ENCODE results near the gene MINDY4B.
"Not testable (repeated sequence)": the region's sequence is repeated elsewhere in the genome, so short reads cannot be mapped to it uniquely, and the experiment has no call there.

MINDY4B gene

GRCh38 chr3:150871192-150871591 is 34.0 kb downstream of the MINDY4B start:
- no peaks in the 10 kb centered on the region for H3K4me1 ChIP-seq (ENCODE audit: insufficient read depth, insufficient read length)
- no peak for TF ChIP-seq SUZ12 (IDR thresholded peaks at IDR 0.05; ENCODE audit: extremely low read depth, insufficient read depth, insufficient read length)
- TF ChIP-seq ZNF274 (IDR thresholded peaks at IDR 0.05; ENCODE audit: low read depth, low read length): no peak
- no peak for TF ChIP-seq YY1 (IDR thresholded peaks at IDR 0.05; ENCODE audit: insufficient read depth, insufficient read length)
- H3K9me3 ChIP-seq (ENCODE audit: insufficient read depth, low read length): no peaks in the 10 kb centered on the region
- no peak for DNase-seq (ENCODE audit: low read depth, low spot score)
- no peak overlapping the region for H3K4me3 ChIP-seq (ENCODE audit: insufficient read length, low read depth)
- no peaks in the 10 kb centered on the region for H3K27me3 ChIP-seq (ENCODE audit: insufficient read depth, insufficient read length)
- no peak overlapping the region for H3K9ac ChIP-seq (ENCODE audit: insufficient read length, low read depth)
- H3K36me3 ChIP-seq (ENCODE audit: insufficient read depth, insufficient read length, low read length): no peaks in the 10 kb centered on the region

GRCh38 chr3:150870406-150870805 is 34.8 kb downstream of the MINDY4B start:
- H3K4me3 ChIP-seq (ENCODE audit: insufficient read length, low read depth): no peak overlapping the region

GRCh38 chr3:150868282-150868681 is 37.0 kb downstream of the MINDY4B start:
- Histone ChIP-seq H3K4me1 (ENCODE audit: insufficient read depth, insufficient read length) (no peaks in the 10 kb centered on the region), H3K4me3 (ENCODE audit: insufficient read length, low read depth) (no peak overlapping the region), H3K36me3 (ENCODE audit: insufficient read depth, insufficient read length, low read length) (no peaks in the 10 kb centered on the region), H3K9me3 (ENCODE audit: insufficient read depth, low read length) (no peaks in the 10 kb centered on the region), H3K27me3 (ENCODE audit: insufficient read depth, insufficient read length) (no peaks in the 10 kb centered on the region), H3K9ac (ENCODE audit: insufficient read length, low read depth) (no peak overlapping the region)
- TF ChIP-seq SUZ12 (IDR thresholded peaks at IDR 0.05; ENCODE audit: extremely low read depth, insufficient read depth, insufficient read length) (no peak), YY1 (IDR thresholded peaks at IDR 0.05; ENCODE audit: insufficient read depth, insufficient read length) (no peak), ZNF274 (IDR thresholded peaks at IDR 0.05; ENCODE audit: low read depth, low read length) (no peak)
- DNase-seq (ENCODE audit: low read depth, low spot score): no peak

More at GRCh38 chr3:150870406-150870805, 34.8 kb downstream of the MINDY4B start:
- Histone ChIP-seq H3K9me3 (ENCODE audit: insufficient read depth, low read length) (no peaks in the 10 kb centered on the region), H3K4me1 (ENCODE audit: insufficient read depth, insufficient read length) (no peaks in the 10 kb centered on the region), H3K36me3 (ENCODE audit: insufficient read depth, insufficient read length, low read length) (no peaks in the 10 kb centered on the region), H3K9ac (ENCODE audit: insufficient read length, low read depth) (no peak overlapping the region), H3K27me3 (ENCODE audit: insufficient read depth, insufficient read length) (no peaks in the 10 kb centered on the region)
- TF ChIP-seq SUZ12 (IDR thresholded peaks at IDR 0.05; ENCODE audit: extremely low read depth, insufficient read depth, insufficient read length): no peak
- no peak for TF ChIP-seq ZNF274 (IDR thresholded peaks at IDR 0.05; ENCODE audit: low read depth, low read length)
- TF ChIP-seq YY1 (IDR thresholded peaks at IDR 0.05; ENCODE audit: insufficient read depth, insufficient read length): no peak
- no peak for DNase-seq (ENCODE audit: low read depth, low spot score)

GRCh38 chr3:150867434-150867833 is 37.8 kb downstream of the MINDY4B start:
- H3K9me3 ChIP-seq (ENCODE audit: insufficient read depth, low read length): no peaks in the 10 kb centered on the region
- DNase-seq (ENCODE audit: low read depth, low spot score): no peak

GRCh38 chr3:150863921-150864320 is 41.3 kb downstream of the MINDY4B start:
- not testable (repeated sequence) for H3K4me1 ChIP-seq (ENCODE audit: insufficient read depth, insufficient read length); H3K27me3 ChIP-seq (ENCODE audit: insufficient read depth, insufficient read length); H3K9me3 ChIP-seq (ENCODE audit: insufficient read depth, low read length); H3K4me3 ChIP-seq (ENCODE audit: insufficient read length, low read depth); DNase-seq (ENCODE audit: low read depth, low spot score); H3K9ac ChIP-seq (ENCODE audit: insufficient read length, low read depth); H3K36me3 ChIP-seq (ENCODE audit: insufficient read depth, insufficient read length, low read length)

More at GRCh38 chr3:150867434-150867833, 37.8 kb downstream of the MINDY4B start:
- TF ChIP-seq SUZ12 (IDR thresholded peaks at IDR 0.05; ENCODE audit: extremely low read depth, insufficient read depth, insufficient read length) (no peak), ZNF274 (IDR thresholded peaks at IDR 0.05; ENCODE audit: low read depth, low read length) (no peak), YY1 (IDR thresholded peaks at IDR 0.05; ENCODE audit: insufficient read depth, insufficient read length) (no peak)
- Histone ChIP-seq H3K4me3 (ENCODE audit: insufficient read length, low read depth) (no peak overlapping the region), H3K4me1 (ENCODE audit: insufficient read depth, insufficient read length) (no peaks in the 10 kb centered on the region), H3K27me3 (ENCODE audit: insufficient read depth, insufficient read length) (no peaks in the 10 kb centered on the region), H3K36me3 (ENCODE audit: insufficient read depth, insufficient read length, low read length) (no peaks in the 10 kb centered on the region), H3K9ac (ENCODE audit: insufficient read length, low read depth) (no peak overlapping the region)

- H3K9ac ChIP-seq (ENCODE audit: insufficient read length, low read depth): no peak overlapping the region
- no peaks in the 10 kb centered on the region for H3K27me3 ChIP-seq (ENCODE audit: insufficient read depth, insufficient read length)
- no peak overlapping the region for H3K4me3 ChIP-seq (ENCODE audit: insufficient read length, low read depth)
- no peak for DNase-seq (ENCODE audit: low read depth, low spot score)
- no peaks in the 10 kb centered on the region for H3K36me3 ChIP-seq (ENCODE audit: insufficient read depth, insufficient read length, low read length)
- H3K4me1 ChIP-seq (ENCODE audit: insufficient read depth, insufficient read length): no peaks in the 10 kb centered on the region
- no peaks in the 10 kb centered on the region for H3K9me3 ChIP-seq (ENCODE audit: insufficient read depth, low read length)
- TF ChIP-seq YY1 (IDR thresholded peaks at IDR 0.05; ENCODE audit: insufficient read depth, insufficient read length) (no peak), SUZ12 (IDR thresholded peaks at IDR 0.05; ENCODE audit: extremely low read depth, insufficient read depth, insufficient read length) (no peak)
Measured at GRCh38 chr3:150861851-150862250, 43.4 kb downstream of the MINDY4B start.

GRCh38 chr3:150857936-150858335 is 47.3 kb downstream of the MINDY4B start:
- H3K4me3 ChIP-seq (ENCODE audit: insufficient read length, low read depth); H3K4me1 ChIP-seq (ENCODE audit: insufficient read depth, insufficient read length); H3K36me3 ChIP-seq (ENCODE audit: insufficient read depth, insufficient read length, low read length); DNase-seq (ENCODE audit: low read depth, low spot score); H3K9ac ChIP-seq (ENCODE audit: insufficient read length, low read depth); H3K9me3 ChIP-seq (ENCODE audit: insufficient read depth, low read length); H3K27me3 ChIP-seq (ENCODE audit: insufficient read depth, insufficient read length): not testable (repeated sequence)

- Histone ChIP-seq H3K4me3 (ENCODE audit: insufficient read length, low read depth) (no peak overlapping the region), H3K9me3 (ENCODE audit: insufficient read depth, low read length) (peaks cover 12% of the 10 kb centered on the region), H3K9ac (ENCODE audit: insufficient read length, low read depth) (no peak overlapping the region), H3K27me3 (ENCODE audit: insufficient read depth, insufficient read length) (no peaks in the 10 kb centered on the region), H3K4me1 (ENCODE audit: insufficient read depth, insufficient read length) (no peaks in the 10 kb centered on the region), H3K36me3 (ENCODE audit: insufficient read depth, insufficient read length, low read length) (no peaks in the 10 kb centered on the region)
- TF ChIP-seq SUZ12 (IDR thresholded peaks at IDR 0.05; ENCODE audit: extremely low read depth, insufficient read depth, insufficient read length): no peak
- no peak for TF ChIP-seq YY1 (IDR thresholded peaks at IDR 0.05; ENCODE audit: insufficient read depth, insufficient read length)
- TF ChIP-seq ZNF274 (IDR thresholded peaks at IDR 0.05; ENCODE audit: low read depth, low read length): no peak
- DNase-seq (ENCODE audit: low read depth, low spot score): no peak
Measured at GRCh38 chr3:150850191-150850590, 55.0 kb downstream of the MINDY4B start.

Measured in NT2/D1 (cell line).